SK-N-MC (cell line): ENCODE data around the gene SLC2A8.

Experiments used
- DNase-seq: peaks from one replicate; pipeline ENCODE4 v3.0.0-alpha.2; 2011; ENCODE audit warnings: low read depth, low spot score
- H3K27ac ChIP-seq: fragments of 200-600 bp; sonication (generic); 2 replicates; pipeline ENCODE4 v1.5.1; 2016; ENCODE audit warnings: mixed run types
- H3K36me3 ChIP-seq: fragments of 200-600 bp; sonication (generic); 2 replicates; pipeline ENCODE4 v1.6.1; 2017; ENCODE audit warnings: antibody characterized with exemption, low read length, mixed read lengths; ENCODE audit not compliant: insufficient read depth
- H3K4me3 ChIP-seq: fragments of 200-600 bp; sonication (generic); 2 replicates; pipeline ENCODE4 v1.5.1; 2016
- H3K9ac ChIP-seq: fragments of 200-600 bp; sonication (generic); 2 replicates; pipeline ENCODE4 v1.8.0; 2017; ENCODE audit warnings: mixed run types, mixed read lengths; ENCODE audit not compliant: insufficient read length
- H3K9me3 ChIP-seq: fragments of 200-600 bp; sonication (generic); 2 replicates; pipeline ENCODE4 v1.6.1; 2017; ENCODE audit warnings: low read depth, mild to moderate bottlenecking, antibody characterized with exemption, low read length, moderate library complexity, mixed read lengths
- EZH2 ChIP-seq: fragments of 200-600 bp; sonication (generic); IDR thresholded peaks from one replicate; pipeline ENCODE4 v1.6.1; 2017; ENCODE audit warnings: antibody characterized with exemption
- FOXP2 ChIP-seq: optimal IDR thresholded peaks from 2 replicates; pipeline ENCODE3; 2011; ENCODE audit warnings: mild to moderate bottlenecking, moderate library complexity; ENCODE audit not compliant: insufficient read depth; ENCODE audit errors: extremely low read length, control extremely low read depth
- POLR2AphosphoS5 ChIP-seq: IDR thresholded peaks from 2 replicates; pipeline ENCODE4 v1.6.1; 2012; ENCODE audit warnings: mild to moderate bottlenecking, low read depth, low read length, borderline replicate concordance

SLC2A8 gene

GRCh38 chr9:127403507-127404192, 6.7 kb downstream of the SLC2A8 start:
- TF ChIP-seq EZH2: no peak
- Histone ChIP-seq H3K4me3 (no peak overlapping the region), H3K27ac (no peak overlapping the region), H3K9me3 (no peaks in the 10 kb centered on the region), H3K36me3 (no peaks in the 10 kb centered on the region), H3K9ac (no peak overlapping the region)
- DNase-seq: no peak

- Histone ChIP-seq H3K9me3 (no peaks in the 10 kb centered on the region), H3K9ac (no peak overlapping the region), H3K4me3 (no peak overlapping the region), H3K36me3 (no peaks in the 10 kb centered on the region), H3K27ac (no peak overlapping the region)
- no peak for TF ChIP-seq POLR2AphosphoS5
- TF ChIP-seq FOXP2: no peak
- TF ChIP-seq EZH2: no peak
- no peak for DNase-seq
Observed at GRCh38 chr9:127404631-127405030, 7.7 kb downstream of the SLC2A8 start.

- DNase-seq: no peak
- TF ChIP-seq POLR2AphosphoS5: no peak
- TF ChIP-seq FOXP2: no peak
- no peak for TF ChIP-seq EZH2
- no peaks in the 10 kb centered on the region for H3K36me3 ChIP-seq
- no peak overlapping the region for H3K27ac ChIP-seq
- H3K9ac ChIP-seq: no peak overlapping the region
- H3K9me3 ChIP-seq: no peaks in the 10 kb centered on the region
- H3K4me3 ChIP-seq: no peak overlapping the region
Observed at GRCh38 chr9:127405344-127406125, 8.6 kb downstream of the SLC2A8 start.

- Histone ChIP-seq H3K4me3 (no peak overlapping the region), H3K9me3 (no peaks in the 10 kb centered on the region), H3K36me3 (no peaks in the 10 kb centered on the region), H3K27ac (no peak overlapping the region), H3K9ac (no peak overlapping the region)
- no peak for TF ChIP-seq FOXP2
- TF ChIP-seq EZH2: no peak
- no peak for TF ChIP-seq POLR2AphosphoS5
- DNase-seq: no peak
Observed at GRCh38 chr9:127406799-127407491, 10.0 kb downstream of the SLC2A8 start.

GRCh38 chr9:127407492-127407843, 10.5 kb downstream of the SLC2A8 start:
- Histone ChIP-seq H3K9ac (no peak overlapping the region), H3K4me3 (no peak overlapping the region), H3K36me3 (no peaks in the 10 kb centered on the region), H3K9me3 (no peaks in the 10 kb centered on the region), H3K27ac (no peak overlapping the region)
- TF ChIP-seq EZH2 (no peak), POLR2AphosphoS5 (no peak), FOXP2 (no peak)
- DNase-seq: no peak

- H3K36me3 ChIP-seq: no peaks in the 10 kb centered on the region
- H3K4me3 ChIP-seq: no peak overlapping the region
- no peak overlapping the region for H3K9ac ChIP-seq
- no peak for TF ChIP-seq POLR2AphosphoS5
- no peak for DNase-seq
- no peak overlapping the region for H3K27ac ChIP-seq
- H3K9me3 ChIP-seq: no peaks in the 10 kb centered on the region
Observed at GRCh38 chr9:127411122-127411521, 14.2 kb downstream of the SLC2A8 start.

GRCh38 chr9:127415141-127415540, 18.2 kb downstream of the SLC2A8 start:
- DNase-seq: no peak
- TF ChIP-seq FOXP2: no peak
- no peak for TF ChIP-seq EZH2
- TF ChIP-seq POLR2AphosphoS5: no peak
- H3K27ac ChIP-seq: no peak overlapping the region
- H3K9ac ChIP-seq: no peak overlapping the region
- no peak overlapping the region for H3K4me3 ChIP-seq
- H3K9me3 ChIP-seq: no peaks in the 10 kb centered on the region
- H3K36me3 ChIP-seq: no peaks in the 10 kb centered on the region

- TF ChIP-seq FOXP2: no peak
- TF ChIP-seq EZH2: no peak
- no peak for TF ChIP-seq POLR2AphosphoS5
- no peak overlapping the region for H3K9ac ChIP-seq
- H3K9me3 ChIP-seq: no peaks in the 10 kb centered on the region
- no peaks in the 10 kb centered on the region for H3K36me3 ChIP-seq
- no peak overlapping the region for H3K4me3 ChIP-seq
- DNase-seq: no peak
- no peak overlapping the region for H3K27ac ChIP-seq
Observed at GRCh38 chr9:127415657-127416056, 18.7 kb downstream of the SLC2A8 start.
